ENCODE data around the gene ELP2. TPM values are rescaled to one million over a fixed set of nuclear protein-coding genes. Genes with fewer than 3 reads are reported as not detected.
"Not testable (repeated sequence)": the region's sequence is repeated elsewhere in the genome, so short reads cannot be mapped to it uniquely, and the experiment has no call there.

The ELP2 gene
- total RNA-seq, 1 donor from 2014 or later = 60.2 TPM

DNA sequence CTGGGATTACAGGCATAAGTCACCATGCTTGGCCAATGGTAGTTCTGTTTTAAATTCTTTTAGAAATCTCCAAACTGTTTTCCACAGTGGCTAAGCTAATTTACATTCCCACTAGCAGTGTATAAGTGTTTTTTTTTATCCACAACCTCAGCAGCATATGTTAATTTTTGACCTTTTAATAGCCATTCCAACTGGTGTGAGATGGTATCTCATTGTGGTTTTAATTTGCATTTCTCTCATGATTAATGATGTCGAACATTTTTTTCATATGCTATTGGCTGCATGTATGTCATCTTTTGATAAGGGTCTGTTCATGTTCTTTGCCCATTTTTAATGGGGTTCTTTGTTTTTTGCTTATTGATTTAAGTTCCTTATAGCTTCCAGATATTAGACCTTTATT lies 77.6 kb downstream of the ELP2 start:
- TF ChIP-seq, protein P1, sequence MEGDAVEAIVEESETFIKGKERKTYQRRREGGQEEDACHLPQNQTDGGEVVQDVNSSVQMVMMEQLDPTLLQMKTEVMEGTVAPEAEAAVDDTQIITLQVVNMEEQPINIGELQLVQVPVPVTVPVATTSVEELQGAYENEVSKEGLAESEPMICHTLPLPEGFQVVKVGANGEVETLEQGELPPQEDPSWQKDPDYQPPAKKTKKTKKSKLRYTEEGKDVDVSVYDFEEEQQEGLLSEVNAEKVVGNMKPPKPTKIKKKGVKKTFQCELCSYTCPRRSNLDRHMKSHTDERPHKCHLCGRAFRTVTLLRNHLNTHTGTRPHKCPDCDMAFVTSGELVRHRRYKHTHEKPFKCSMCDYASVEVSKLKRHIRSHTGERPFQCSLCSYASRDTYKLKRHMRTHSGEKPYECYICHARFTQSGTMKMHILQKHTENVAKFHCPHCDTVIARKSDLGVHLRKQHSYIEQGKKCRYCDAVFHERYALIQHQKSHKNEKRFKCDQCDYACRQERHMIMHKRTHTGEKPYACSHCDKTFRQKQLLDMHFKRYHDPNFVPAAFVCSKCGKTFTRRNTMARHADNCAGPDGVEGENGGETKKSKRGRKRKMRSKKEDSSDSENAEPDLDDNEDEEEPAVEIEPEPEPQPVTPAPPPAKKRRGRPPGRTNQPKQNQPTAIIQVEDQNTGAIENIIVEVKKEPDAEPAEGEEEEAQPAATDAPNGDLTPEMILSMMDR (IDR thresholded peaks at IDR 0.05) = no peak
- H3K4me3 ChIP-seq = no peak overlapping the region
- no peak for DNase-seq (ENCODE audit: extremely low spot score in 2 of 2)
- H3K27ac ChIP-seq = no peak overlapping the region
- no peaks in the 10 kb centered on the region for H3K36me3 ChIP-seq
- H3K9me3 ChIP-seq = no peaks in the 10 kb centered on the region
- H3K27me3 ChIP-seq = no peaks in the 10 kb centered on the region
- intact Hi-C loops (cut with DNase I) = no loop called here
- H3K4me1 ChIP-seq = peaks cover 2% of the 10 kb centered on the region

DNA sequence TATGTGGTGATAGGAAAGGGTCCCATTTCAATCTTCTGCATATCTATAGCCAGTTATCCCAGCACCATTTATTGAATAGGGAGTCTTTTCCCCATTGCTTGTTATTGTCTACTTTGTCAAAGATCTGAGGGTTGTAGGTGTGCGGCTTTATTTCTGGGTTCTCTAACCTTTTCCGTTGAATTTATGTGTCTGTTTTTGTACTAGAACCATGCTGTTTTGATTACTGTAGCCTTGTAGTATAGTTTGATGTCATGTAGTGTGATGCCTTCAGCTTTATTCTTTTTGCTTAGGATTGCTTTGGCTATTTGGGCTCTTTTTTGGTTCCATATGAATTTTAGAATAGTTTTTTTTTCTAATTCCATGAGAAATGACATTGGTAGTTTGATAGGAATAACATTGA lies 78.3 kb downstream of the ELP2 start:
- H3K27ac ChIP-seq; H3K4me1 ChIP-seq; H3K27me3 ChIP-seq; H3K4me3 ChIP-seq; DNase-seq (ENCODE audit: extremely low spot score in 2 of 2); H3K36me3 ChIP-seq; intact Hi-C loops (cut with DNase I); H3K9me3 ChIP-seq: not testable (repeated sequence)

DNA sequence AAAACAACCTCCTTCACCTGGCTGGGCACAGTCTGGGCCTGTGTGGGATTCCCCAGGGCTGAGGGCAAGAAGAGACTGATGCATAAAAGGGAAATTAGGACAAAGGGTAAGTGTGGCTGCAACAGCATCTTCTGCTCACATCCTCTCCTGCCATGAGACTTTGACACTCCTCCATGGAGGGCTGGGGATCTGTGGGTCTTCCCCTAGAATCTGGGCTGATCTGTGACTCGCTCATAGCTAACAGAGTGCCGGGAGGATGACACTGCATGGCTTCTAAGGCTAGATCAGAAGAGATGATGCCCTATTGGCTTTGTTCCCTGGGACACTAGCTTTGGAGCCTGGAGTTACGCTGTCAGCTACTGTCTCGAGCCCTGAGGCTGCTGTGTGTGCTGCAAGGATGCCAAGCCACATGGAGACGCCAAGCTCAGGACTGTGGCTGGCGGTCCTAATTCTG lies 81.9 kb downstream of the ELP2 start:
- TF ChIP-seq, protein P1 (IDR thresholded peaks at IDR 0.05) = no peak
- no peak for TF ChIP-seq POLR2AphosphoS5 (IDR thresholded peaks at IDR 0.05; ENCODE audit: insufficient read depth in 1 of 2, low read depth in 1 of 2)
- TF ChIP-seq POLR2A (IDR thresholded peaks at IDR 0.05) = no peak
- Histone ChIP-seq H3K9me3 (no peaks in the 10 kb centered on the region), H3K27me3 (no peaks in the 10 kb centered on the region), H3K27ac (no peak overlapping the region), H3K4me3 (no peak overlapping the region), H3K4me1 (peaks cover 7% of the 10 kb centered on the region), H3K36me3 (no peaks in the 10 kb centered on the region)
- DNase-seq (ENCODE audit: extremely low spot score in 2 of 2) = no peak
- intact Hi-C loops (cut with DNase I) = no loop called here

DNA sequence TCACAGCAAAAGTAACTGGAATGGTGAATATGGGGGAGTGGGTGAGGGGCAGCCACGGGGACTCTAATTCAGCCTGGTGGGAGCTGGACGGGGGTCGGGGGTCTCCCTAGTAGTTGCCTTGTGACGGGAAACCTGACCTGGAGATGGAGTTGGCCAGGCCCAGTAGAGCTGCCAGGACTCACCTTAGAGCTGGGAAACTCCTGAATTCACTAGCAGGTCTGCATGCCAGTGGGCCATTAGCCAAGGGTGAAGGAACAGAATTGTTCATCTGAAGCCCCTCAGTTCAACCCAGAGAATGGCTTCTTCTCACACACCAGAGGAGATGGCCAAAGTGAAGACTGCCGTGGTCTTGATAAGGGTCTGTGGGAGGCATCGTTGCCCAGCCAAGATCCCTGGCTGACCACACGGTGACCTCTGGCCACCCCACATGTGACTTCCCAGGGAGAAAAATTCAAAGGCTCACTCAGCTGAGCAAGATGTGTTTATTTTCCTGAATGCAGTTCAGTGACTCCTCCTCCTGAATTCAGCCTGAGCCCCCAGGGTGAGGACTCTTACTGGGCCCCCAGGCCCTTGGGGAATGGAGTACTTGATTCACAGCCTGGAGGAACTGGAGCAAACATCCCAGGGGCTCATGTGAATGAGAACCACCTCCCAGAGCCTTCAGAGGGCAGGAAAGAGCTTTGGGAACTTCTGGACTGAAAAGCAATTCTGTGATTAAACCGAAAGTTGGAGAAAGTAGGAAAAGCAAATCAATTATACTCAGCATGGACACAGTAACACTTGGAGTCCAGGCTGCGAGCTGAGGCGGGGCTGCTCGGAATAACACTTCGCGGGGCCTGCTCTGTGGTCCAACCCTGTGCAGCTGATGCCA lies 82.8 kb downstream of the ELP2 start:
- intact Hi-C loops (cut with DNase I) = no loop called here
- Histone ChIP-seq H3K27ac (peak overlapping the region; percentile 20), H3K4me3 (peak overlapping the region in 1 of 2 donors; percentile 3)

DNA sequence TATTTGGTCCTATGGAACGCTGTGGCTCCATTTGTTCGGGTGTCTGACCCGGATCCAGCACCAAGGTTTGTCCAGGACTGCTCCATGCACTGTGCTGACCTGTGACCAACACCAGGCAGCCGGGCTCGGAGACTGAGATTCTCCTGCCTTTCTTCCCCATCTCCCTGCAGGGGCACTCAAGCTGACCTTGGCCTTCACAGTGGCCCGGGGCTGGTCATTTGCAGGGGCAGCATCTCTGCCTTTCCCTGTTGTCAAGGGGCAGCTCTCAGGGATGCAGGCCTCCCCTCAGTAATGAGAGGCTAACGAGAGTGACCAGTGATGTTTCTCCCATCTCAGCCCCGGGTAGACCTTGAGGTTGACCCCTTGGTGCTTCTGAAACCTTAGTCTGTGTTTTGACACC lies 85.1 kb downstream of the ELP2 start:
- Histone ChIP-seq H3K4me3 (no peak overlapping the region), H3K36me3 (no peaks in the 10 kb centered on the region), H3K9me3 (no peaks in the 10 kb centered on the region), H3K4me1 (peaks cover 7% of the 10 kb centered on the region), H3K27ac (no peak overlapping the region), H3K27me3 (no peaks in the 10 kb centered on the region)
- DNase-seq (ENCODE audit: extremely low spot score in 2 of 2) = no peak
- TF ChIP-seq, protein P1 (IDR thresholded peaks at IDR 0.05) = no peak
- TF ChIP-seq POLR2A (IDR thresholded peaks at IDR 0.05) = no peak
- TF ChIP-seq POLR2AphosphoS5 (IDR thresholded peaks at IDR 0.05; ENCODE audit: insufficient read depth in 1 of 2, low read depth in 1 of 2) = no peak
- intact Hi-C loops (cut with DNase I) = no loop called here

More for the DNA sequence above, 82.8 kb downstream of the ELP2 start:
- H3K4me1 ChIP-seq = peaks cover 7% of the 10 kb centered on the region
- DNase-seq (ENCODE audit: extremely low spot score in 2 of 2) = no peak
- no peaks in the 10 kb centered on the region for H3K36me3 ChIP-seq
- TF ChIP-seq POLR2A (IDR thresholded peaks at IDR 0.05) (no peak), POLR2AphosphoS5 (IDR thresholded peaks at IDR 0.05; ENCODE audit: insufficient read depth in 1 of 2, low read depth in 1 of 2) (no peak)
- TF ChIP-seq, protein P1 (IDR thresholded peaks at IDR 0.05) = no peak
- no peaks in the 10 kb centered on the region for H3K27me3 ChIP-seq
- H3K9me3 ChIP-seq = no peaks in the 10 kb centered on the region

Measured in vagina (tissue), 2 donors.